GM21423 (cell line): ENCODE measurements around the gene RASSF8.

Source experiments
- ATAC-seq: cut with Tn5 transposase; IDR thresholded peaks from one replicate; pipeline ENCODE4 v1.9.1; 2021; ENCODE audit warnings: mild to moderate bottlenecking, moderate library complexity; ENCODE audit not compliant: unreplicated experiment

Gene RASSF8

GRCh38 chr12:26122681-26123481 lies 164.4 kb downstream of the RASSF8 start:
- ATAC-seq: no peak

DNA sequence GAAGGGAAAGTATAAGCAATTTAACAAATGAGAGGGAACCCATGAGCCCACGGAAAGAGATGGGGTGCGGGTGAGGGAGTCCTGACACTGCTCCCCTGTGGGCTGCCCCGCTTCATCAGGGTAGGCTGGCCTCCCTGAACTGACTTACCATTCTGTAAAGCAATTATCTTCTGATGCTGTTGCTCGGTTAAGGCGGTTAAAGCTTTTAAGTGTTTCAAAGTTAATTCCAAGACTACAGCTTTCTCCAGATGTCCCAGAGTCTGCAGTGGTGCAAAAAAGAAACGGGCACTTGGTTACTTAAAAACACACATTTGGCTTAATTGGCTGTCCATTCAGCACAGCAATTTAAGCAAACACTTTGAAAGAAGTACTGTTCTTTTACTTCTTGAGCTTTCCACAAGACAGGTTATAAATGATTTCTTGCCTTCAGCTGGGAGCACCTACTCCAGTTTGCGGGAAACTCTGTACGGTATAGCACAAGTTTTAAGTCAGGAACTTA lies 165.0 kb downstream of the RASSF8 start:
- no peak for ATAC-seq

DNA sequence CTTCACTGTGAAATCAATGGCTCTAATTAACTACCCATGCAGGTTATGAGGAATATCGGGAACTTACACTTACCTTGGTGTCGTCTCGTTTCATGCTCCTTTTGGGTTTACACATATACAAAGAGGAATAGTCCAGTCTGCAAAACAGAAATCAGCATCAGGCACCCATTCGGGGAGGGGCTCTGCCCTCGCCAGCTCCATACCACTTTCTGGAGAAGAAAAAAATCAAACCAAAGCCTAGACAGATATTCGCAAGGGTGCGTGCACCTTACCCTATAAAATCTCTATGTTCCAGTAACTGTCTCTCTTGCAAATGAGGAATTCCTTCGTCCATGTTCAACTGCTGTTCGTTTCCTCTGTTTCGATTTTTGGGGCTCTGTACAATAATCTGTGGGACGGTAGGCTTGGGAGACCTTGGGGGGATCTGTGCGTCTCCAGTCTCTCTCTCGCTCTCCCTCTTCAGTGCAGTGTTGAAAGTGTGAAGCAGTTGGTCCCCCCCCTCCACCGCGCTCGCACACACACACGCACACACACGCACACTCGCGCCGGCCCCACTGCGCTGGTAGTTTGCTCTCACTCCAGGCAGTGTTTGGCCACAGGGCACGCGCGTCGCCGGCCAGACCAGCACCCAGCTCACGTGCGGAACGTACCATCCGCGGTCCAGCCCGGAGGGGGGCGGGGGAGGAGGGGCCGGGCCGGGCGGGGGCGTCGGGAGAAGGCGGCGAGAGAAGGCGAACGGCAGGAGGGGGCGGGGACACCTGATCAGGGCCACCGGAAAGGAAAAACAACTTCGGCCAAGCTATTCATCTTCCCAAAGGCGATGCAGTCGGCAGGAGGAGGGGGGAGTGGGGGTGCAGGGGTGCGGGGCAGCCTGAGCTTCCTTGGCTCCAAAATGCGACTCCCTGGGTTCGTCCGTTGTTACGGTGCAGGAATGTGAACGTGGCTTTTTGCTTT lies 166.2 kb downstream of the RASSF8 start, which contains the start of gene BHLHE41:
BHLHE41 (minus strand) TSS at position 592 of the 954 bp plus-strand sequence; CDS start at position 334, 258 bp downstream.
- ATAC-seq: no peak

GRCh38 chr12:26125400-26126339 lies 167.2 kb downstream of the RASSF8 start:
- ATAC-seq: peak; percentile 24

DNA sequence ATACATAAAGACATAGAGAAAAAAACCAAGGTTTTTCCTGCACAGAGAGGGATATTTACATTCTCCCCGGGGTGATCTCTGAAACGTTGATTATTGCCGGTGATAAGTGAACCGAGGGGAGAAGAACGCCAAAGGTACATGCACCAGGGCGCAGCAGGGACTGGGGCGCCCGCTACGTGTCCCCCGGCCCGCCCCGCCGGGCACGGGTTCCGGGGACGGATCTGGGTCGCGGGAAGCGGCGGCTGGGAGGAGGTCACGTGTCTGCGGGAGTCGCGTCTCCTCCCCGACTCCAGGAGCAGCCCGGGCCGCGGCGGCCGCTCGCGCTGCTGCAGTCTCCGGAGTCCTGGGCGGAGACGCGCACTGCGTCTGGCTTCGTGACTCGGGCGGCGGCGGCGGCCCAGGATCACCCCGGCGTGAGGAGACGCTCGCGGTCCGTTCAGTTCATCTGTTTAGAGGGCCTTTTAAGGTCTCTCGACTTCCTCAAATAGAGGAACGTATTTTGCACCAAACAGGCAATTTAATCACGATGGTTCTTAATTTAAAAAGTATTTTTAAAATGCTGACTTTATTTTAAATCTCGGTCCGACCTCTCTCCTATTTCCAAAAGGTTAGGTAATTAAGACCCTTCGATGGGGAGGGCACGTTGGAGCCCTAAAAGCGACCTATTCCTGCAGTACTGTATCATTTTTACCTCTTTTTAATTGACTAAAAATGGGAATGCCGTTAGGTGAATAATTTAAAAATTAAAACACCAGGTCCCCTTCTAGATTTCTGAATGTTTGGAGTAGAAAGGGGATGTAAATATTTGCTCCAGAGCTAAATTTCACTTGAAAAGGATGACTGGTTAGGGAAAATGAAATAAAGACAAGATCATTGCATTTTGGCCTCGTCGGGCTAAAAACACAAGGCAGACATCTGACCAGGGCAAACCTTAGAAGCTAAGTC lies 168.1 kb downstream of the RASSF8 start:
- peak; percentile 39 for ATAC-seq

DNA sequence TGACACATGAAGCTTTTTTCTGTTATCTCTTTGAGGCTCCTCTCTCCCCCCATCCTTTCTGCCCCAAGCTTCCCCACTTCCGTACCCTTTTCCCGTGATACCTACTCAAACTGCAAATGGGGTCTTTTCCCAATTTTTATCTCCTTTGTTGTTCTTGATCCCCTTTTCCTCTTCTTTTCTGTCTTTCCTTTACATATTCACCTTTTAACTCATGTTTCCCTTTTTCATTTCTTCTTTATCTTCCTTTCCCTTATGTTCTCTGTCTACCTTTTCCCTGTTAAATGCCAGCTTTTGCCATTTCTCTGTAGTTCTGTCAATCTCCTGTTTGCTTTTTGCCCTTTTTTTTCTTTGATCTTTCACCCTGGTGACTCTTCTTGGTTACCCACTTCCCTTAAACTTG lies 168.9 kb downstream of the RASSF8 start:
- no peak for ATAC-seq

- no peak for ATAC-seq
These were observed 169.7 kb downstream of the RASSF8 start for GRCh38 chr12:26128168-26128567.
